HG02884 (cell line): ENCODE measurements around the gene KRT86.
"Not testable (repeated sequence)": the region's sequence is repeated elsewhere in the genome, so short reads cannot be mapped to it uniquely, and the experiment has no call there.

Experiments
- ATAC-seq: cut with Tn5 transposase; IDR thresholded peaks from one replicate; pipeline ENCODE4 v1.9.1; 2021; ENCODE audit warnings: mild to moderate bottlenecking, moderate library complexity; ENCODE audit not compliant: unreplicated experiment

Gene KRT86

DNA sequence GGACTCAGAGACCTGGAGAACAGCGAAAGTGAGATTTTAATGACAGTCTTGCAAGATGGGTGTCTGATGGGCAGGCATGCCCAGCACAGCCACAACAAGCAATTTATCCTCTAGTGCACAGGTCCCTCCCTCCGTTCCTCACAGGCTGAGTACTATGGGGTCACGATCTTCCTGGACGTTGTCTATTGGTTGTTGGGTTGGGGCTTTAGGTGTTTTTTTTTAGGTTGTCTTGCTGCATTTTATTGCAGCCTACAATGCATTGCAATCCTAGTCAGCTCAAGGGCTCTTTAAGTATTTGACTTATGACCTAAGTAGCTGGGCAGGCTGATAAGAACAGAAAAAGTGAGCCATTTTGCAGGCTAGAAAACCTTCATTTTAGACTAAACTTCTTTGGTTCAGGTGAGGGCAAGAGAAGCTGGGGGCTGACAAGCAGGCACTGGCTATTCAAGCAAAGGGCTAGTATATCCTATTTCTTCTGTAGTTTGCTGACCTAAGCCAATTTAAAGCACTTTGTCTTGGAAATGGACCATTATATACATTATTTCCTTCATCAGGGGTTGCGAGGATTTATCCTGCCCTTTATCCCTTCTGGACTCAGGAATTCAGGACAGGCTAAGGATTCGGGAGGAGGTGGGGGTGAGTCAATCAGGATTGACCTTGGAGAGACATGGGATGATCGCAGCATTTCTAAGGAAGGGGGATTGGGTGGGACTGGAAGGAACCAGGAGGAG is 35.4 kb upstream of the KRT86 start:
- no peak for ATAC-seq

DNA sequence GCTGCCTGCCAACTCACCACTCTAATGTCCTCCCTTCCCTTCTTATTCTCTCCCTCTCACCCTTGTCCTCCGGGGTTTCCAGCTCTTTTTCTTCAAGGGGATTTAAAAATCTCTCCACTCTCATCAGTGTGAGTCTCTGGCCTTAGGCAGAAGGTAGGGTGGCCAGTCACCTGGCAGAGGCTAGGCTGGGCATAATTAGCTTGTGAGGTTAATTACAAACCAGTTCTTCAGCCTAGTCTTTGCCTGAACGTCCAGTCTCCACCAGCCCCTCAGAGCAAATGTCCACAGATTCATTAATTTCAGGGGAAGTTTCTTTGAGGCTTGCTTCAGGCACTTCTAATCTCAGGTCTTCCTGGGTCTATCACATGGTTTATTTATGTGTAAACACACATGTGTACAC is 34.7 kb upstream of the KRT86 start:
- no peak for ATAC-seq

DNA sequence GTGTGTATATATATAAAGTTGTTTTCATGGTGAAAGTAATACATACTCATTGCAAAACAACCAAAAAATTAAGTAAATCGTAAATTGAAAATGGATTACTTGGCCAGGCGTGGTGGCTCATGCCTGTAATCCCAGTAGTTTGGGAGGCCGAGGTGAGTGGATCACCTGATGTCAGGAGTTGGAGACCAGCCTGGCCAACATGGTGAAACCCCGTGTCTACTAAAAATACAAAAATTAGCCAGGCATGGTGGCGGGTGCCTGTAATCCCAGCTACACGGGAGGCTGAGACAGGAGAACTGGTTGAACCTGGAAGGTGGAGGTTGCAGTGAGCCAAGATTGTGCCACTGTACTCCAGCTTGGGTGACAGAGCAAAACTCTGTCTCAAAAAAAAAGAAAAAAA is 34.2 kb upstream of the KRT86 start:
- not testable (repeated sequence) for ATAC-seq

DNA sequence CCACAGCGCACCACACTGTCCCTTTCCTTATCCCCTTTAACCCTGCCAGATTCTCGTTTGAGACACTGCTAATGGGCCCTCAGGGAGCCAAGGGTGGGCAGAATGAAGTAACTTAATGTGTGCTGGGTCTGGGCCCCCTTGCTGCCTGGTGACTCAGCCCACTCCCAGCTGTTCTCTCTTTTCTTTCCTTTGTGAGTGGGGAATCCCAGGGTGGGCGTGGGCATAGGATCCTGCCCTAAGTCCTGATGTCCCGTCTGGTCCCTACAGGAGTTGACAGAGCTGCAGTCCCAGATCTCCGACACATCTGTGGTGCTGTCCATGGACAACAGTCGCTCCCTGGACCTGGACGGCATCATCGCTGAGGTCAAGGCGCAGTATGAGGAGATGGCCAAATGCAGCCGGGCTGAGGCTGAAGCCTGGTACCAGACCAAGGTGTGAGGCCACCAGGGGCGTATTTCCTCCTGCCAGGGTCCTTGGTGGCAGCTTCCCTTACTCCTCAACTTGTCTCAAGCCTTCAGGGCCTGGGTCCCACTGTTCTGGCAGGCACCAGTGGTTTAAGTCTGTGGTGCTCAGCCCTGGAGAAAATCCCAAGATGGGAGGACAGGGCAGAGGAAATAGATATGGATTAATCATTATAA is 33.1 kb upstream of the KRT86 start:
- ATAC-seq: no peak

DNA sequence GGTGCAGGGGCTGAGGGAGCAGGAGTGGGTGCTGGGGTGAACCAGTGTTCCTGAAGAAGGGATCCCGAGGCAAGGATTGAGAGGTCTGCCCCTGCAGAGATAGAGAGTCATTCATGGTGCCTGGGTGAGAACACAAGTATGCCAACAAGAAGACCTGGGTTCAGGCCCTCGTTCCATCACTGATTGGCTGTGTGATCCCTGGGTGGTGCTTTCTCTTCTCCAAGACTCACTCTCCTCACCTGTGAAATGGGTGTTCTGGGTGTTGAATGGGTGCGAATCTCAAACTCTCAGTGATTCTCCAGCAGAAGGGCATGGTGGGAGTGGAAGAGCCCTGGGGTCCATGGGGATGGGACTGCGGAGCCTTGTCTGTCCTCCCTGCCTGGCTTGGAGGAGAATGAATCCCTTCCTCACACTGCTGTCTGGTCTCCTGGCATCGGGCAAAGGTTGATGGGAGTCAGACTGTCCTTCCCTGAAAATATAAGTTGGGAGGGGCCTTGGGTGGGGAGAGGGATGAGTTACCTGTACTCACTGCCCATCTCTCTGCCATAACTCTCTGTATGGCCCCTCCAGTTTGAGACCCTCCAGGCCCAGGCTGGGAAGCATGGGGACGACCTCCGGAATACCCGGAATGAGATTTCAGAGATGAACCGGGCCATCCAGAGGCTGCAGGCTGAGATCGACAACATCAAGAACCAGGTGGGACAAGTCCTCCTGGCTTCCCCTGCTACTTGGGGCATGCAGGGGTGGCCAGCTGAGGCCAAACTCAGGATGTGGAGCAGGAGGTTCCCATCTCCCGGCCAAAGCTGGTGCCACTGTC is 31.8 kb upstream of the KRT86 start:
- ATAC-seq: no peak

DNA sequence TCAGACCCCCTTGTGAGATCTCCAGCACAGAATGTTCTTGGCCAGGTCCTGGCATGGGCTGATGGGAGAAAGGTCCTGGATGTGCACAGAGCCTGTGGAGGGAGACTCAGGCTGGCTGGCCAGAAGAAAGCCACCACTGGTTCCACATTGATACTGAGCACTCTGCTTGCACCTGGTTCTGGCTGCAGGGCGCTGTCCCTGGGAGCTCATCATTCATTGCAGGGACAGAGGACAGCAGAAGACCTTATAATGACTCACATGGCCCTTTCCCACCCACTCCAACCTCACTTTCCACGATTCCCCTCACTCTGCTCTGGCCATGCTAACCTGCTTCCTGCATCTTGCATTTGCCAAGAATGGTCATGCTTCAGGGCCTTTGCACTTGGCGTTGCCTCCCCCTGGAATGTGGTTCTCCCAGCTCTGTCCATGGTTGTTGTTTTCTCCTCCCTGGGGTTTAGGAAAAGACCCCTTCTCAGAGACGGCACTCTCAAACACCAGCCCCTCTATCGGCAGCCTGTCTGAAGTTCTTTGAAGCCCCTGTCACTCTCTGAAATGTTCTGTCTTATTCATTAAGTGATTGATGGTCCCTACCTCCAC is 31.1 kb upstream of the KRT86 start:
- ATAC-seq: no peak

DNA sequence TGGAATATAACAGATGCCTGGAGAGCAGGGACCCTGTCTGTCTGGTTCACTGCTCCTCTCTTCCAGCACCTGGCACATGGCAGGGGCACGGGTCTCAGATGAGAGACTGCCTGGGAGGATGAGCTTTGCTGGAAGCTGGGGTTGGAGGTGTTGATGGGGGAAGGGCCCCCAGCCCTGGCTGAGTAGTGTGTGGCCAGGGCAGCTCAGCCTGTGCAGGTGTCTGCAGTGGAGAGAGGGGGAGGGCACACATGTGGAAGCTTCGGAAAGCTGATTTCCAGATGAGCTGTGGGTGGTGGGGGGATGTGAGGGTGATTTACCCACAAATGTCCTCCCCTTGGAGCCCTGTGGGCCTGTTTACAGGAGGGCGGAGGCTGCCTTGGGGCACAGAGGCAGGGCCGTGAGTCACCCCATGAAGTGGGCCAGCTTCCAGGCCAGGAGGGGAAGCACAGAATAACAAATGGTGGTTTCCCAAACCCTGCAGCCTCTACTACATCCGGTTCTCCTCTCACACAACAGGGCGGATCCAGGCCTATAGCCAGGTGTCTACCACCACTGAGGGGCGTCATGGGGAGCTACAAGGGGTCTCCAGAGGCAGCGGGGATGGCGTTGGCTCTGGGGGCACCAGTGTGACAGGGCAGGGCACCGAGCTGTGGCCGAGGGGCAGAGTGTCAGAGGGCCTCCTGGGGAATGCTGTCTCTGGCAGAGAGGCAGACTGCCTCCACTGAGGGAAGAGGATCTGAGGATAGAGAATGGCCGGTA is 30.4 kb upstream of the KRT86 start:
- ATAC-seq: peak; percentile 92

DNA sequence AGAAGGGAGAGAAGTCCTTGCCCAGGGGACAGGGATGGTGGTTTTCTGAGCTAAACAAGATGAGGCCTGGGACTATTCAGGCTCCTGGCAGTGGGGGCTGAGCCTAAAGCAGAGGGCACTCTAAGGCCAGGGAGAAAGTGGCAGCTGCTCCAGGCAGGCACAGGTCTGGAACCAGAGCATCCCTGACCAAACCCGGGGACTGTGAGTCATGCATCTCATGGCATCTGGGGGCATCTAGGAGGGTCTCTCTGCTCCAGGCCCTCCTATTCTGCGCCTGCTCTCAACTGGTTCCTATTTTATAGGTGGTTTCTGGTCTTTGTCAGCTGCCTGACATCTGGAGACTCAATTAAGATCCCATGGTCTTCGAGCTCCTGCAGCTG is 29.8 kb upstream of the KRT86 start:
- ATAC-seq: peak; percentile 10

DNA sequence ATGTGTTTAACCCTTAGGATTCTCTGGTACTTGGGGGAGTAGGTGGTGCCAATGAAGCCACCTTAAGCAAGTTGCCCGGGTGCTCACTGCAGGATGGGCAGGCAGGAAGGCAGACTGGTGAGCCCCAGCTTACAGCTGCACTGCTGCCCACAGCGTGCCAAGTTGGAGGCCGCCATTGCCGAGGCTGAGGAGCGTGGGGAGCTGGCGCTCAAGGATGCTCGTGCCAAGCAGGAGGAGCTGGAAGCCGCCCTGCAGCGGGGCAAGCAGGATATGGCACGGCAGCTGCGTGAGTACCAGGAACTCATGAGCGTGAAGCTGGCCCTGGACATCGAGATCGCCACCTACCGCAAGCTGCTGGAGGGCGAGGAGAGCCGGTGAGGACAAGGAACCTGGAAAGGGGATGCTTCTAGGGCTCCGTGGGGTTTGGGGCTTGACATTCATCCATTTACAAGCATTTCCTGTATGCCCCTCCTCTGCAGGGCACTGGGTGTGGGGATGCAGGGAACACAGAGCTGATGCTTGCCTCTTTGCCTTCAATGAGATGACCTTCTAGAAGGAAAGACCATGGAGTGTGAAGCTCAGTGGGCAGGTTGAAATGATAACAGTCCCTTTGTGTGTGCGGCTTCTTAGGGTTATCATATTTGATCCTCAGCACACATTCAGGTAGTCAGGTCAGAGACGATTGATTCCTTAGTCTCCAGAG is 29.0 kb upstream of the KRT86 start:
- no peak for ATAC-seq

DNA sequence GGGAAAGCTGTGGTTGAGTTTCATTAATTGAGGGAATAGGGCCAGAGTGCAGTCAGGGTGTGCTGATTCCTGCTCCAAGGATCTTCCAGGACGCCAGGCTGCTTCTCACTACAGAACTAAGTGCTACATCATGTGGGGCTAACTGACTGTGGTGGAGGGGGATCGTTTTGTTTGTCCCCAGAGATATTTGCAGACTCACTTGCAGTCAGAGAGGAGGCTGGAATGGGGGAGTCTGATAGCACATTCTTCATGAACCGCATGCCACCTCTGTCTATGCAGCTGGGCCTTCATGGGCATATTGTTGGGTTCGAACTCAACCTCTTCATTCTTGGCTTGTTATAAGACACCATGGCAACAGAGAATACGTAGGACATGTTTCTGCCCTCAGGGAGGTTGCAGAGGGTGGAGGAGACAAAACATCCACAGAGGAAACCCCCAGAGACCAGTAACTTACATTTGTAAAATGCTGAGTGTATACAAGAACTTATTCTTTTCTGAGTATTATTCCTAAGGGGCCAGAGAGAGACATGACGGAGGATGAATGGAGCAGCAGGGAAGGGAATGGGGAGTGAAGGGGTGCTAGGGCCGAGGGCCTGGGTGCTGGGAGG is 28.4 kb upstream of the KRT86 start:
- ATAC-seq: no peak

DNA sequence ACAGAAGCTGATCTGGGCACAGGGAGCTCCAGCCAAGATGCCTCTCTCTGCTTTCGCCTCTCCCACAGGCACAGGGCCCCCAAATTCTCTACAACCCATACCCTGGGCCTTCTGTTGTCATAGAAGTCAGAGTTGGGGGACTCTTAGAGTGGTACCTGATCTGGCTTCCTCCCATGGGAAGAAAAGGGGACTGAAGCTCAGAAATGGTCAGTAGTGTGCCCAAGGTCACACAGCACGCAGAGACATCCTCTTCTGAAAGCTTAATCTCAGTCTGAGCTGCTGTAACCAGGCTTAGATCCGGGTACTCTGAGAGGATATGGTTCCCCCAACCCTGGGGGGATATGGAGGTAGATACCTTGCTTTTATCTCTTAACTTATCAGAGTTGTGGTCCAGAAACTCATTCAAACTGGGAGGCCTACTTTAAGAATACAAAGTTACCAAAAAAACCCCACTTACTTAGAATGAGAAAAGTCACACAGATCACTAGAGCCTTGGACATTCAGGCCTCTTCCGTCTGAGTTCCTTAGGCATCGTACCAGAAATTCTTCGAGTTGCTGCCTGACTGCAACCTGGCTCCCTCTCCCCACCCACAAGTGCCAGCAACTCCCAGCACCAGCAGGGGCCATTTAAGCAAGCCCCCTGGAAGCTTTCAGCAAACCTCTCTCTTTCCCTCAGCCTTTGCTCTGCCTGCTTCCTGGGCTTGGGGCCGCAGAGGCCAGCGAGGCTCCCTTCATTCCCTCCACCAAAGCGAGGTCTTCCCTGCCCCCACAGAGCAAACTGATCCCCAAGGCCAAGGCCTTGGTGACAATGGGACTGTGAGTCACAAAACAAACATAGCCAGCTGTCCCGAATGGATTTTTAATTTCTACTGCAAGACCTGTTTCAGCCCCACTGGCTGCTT is 27.5 kb upstream of the KRT86 start:
- no peak for ATAC-seq

DNA sequence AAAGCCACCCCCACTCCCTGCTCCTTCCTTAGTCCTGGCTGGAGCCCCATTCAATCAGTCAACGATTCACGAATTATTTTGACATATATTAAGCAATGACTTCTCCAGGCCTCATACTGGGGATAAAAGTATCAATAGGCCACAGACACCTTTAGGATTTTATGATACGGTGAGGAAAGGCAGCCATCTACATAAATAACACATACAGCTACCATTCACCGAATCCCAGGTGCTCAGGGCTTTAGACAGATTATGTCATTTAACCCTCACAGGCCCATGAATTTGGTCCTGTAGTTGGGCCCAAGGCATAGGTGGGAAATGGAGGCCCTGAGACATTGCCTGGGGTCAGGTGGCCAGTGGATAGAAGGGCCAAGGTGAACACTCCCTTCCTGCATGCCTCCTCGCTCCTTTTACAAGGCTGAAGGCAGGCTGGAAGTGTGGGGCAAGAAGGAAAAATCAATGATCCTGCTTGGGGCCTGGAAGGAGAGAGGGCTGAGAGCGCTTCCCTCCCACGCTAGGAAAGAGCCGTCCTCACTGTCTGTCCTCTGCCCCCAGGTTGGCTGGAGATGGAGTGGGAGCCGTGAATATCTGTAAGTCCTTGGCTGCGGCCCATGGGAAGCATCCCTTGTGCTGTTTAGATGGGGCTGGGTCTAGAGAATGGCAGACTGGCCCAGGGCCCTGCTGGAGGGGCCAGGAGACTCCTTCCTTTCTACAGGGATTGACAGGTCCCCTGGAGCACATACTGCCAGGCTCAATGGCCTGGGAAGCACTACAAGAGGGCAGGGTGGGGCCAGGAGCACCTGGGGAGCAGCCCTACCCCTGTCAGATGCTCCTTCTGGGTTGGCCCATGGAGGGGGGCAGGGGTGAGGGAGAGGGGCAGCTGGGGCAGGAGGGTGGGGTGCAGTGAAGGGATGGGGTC is 26.6 kb upstream of the KRT86 start:
- ATAC-seq: no peak

DNA sequence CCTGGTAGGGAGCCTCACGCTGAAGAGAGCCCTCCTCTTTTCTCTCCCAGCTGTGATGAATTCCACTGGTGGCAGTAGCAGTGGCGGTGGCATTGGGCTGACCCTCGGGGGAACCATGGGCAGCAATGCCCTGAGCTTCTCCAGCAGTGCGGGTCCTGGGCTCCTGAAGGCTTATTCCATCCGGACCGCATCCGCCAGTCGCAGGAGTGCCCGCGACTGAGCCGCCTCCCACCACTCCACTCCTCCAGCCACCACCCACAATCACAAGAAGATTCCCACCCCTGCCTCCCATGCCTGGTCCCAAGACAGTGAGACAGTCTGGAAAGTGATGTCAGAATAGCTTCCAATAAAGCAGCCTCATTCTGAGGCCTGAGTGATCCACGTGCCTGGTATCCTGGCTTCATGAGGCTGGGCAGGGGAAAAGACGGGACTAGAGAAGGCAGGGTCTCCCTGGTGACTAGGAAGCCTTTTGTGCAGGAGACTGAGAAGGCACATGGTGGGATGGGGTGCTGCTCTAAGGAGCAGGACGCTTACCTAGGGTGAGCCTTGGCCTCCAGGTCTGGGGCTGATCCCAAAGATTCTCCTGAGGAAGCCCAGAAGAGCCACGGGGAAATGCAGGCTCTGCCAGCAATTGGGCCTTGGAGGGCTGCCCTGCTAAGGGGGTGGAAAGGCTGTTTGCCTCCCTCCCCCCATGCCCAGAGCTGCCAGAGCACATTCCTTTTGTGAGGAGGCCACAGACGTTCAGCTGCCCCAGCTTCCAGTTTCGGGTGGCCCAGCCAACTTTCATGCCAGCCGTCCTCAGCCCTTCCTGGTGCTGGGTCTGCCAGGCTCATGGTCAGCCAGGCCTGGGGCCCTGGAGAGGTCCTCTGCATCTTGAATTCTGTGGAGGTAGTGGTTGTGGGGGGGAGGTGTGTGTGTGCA is 25.6 kb upstream of the KRT86 start:
- ATAC-seq: no peak

DNA sequence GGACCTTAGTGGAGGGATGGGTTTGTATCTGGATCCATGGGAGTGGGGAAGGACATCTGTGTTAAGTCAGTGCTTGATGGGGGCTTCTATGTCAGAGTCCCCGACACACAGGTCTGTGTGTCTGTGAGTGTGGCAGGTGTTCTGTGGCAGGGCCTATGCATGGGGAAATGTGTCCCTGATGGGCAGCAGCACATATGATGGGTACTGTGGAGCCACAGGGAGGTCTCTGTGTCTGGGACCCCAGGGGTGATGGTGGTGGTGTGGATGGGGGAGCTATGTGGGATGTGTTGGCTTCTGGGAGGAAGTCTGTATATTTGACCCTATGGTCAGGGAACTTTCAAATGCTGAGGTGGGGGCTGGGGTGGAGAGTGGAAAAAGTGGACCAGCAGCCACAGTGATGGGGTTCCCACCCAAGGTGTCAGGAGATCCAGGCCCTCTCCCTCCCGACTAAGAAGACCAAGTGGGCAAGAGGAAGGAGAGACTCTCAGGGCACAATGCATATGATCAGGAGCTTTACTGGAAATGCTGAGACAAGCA is 24.9 kb upstream of the KRT86 start:
- no peak for ATAC-seq

DNA sequence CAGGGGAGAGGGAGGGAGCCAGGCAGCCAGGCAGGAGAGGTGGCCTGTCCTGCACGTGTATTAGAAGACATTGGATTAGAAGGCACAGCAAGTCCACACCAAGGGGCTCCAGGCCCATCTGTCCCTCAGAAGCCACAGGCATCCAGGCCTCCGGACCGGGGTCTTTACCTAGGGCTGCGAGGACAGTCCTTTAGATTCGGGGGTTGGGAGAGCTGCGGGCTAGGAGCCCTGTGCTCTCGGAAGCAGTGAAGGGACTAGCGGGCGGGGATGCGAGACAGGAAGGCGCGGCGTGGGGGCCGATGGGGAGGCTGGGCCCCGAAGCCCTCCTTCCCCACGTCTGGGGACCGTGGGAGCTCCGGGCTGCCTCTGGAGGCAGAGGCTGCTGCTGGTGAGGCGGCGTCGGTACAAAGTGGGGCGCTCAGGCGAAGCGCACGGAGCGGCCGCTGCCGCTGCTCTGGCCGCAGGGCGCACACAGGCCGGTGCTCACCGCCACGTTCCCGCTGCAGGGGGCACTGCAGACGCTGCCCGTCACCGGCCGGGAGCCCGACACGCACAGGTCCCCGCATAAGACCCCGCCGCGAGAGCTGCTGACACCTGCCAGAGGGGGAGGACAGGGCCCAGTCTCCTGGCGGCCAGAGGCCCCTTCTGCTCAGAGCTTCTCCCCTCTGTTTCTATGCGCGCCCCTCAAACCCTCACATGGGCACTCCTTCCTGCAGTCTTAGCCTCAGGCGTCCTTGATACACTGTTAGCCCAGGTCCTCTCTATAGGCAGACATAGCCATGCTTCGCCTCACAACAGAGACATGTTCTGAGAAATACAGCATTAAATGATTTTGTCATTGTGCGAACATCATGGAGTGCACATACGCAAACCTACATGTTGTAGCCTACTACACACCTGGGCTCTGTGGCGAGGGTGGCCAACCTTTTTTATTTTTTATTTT is 24.1 kb upstream of the KRT86 start:
- no peak for ATAC-seq
